Vagina (tissue), 2 donors: ENCODE data around the gene SCGB3A1. TPM values are rescaled to one million over a fixed set of nuclear protein-coding genes. Genes with fewer than 3 reads are reported as not detected.

ENCODE experiments used
- DNase-seq, 2 donors: peaks; one replicate each; pipeline ENCODE4 v3.0.0-alpha.2; 2017; ENCODE audit errors: extremely low spot score in 2 of 2
- H3K27ac ChIP-seq: fragments of 200-600 bp; sonication (generic); one replicate; pipeline ENCODE4 v1.5.1; 2019
- H3K27me3 ChIP-seq: fragments of 200-600 bp; sonication (generic); one replicate; pipeline ENCODE4 v1.5.1; 2019
- H3K36me3 ChIP-seq, 2 donors: fragments of 200-600 bp; sonication (generic); one replicate each; pipeline ENCODE4 v1.5.1; 2017 to 2019
- H3K4me1 ChIP-seq: fragments of 200-600 bp; sonication (generic); one replicate; pipeline ENCODE4 v1.5.1; 2019
- H3K4me3 ChIP-seq, 2 donors: fragments of 200-600 bp; sonication (generic); 1 replicate in 1 of 2; 2 replicates in 1 of 2; pipeline ENCODE4 v1.5.1; 2016 to 2019
- H3K9me3 ChIP-seq: fragments of 200-600 bp; sonication (generic); one replicate; pipeline ENCODE4 v1.5.1; 2019
- CTCF ChIP-seq, 3 experiments: fragments of 450-650 bp in 2 of 3; fragments of 200-600 bp in 1 of 3; sonication (generic) in 1 of 3; IDR thresholded peaks; one replicate each; pipeline ENCODE4 v1.5.1; 2017 to 2019; ENCODE audit warnings: antibody characterized with exemption in 3 of 3, mild to moderate bottlenecking in 2 of 3, moderate library complexity in 2 of 3
- POLR2A ChIP-seq, 2 donors: fragments of 450-650 bp; IDR thresholded peaks; one replicate each; pipeline ENCODE4 v1.6.1; 2017; ENCODE audit warnings: antibody characterized with exemption in 2 of 2, mild to moderate bottlenecking in 2 of 2, moderate library complexity in 2 of 2
- POLR2AphosphoS5 ChIP-seq, 2 donors: sonication (generic); formaldehyde crosslinking; IDR thresholded peaks; one replicate each; pipeline ENCODE4 v1.9.0; 2017; ENCODE audit warnings: antibody characterized with exemption in 2 of 2, mild to moderate bottlenecking in 2 of 2, low read depth in 1 of 2; ENCODE audit not compliant: insufficient read depth in 1 of 2
- intact Hi-C: fragments of 100-400 bp; cut with DNase I; formaldehyde crosslinking; loops from one replicate; pipeline ENCODE4 v1.15.1; 2023
- total RNA-seq: library from RNA; depleted of rRNA; stranded (reverse); fragments of >200 nt; gene quantifications from one replicate; pipeline ENCODE4 v1.2.3, GENCODE V29; 2016

Gene SCGB3A1
- total RNA-seq, 1 donor from 2014 or later = not detected

- TF ChIP-seq POLR2AphosphoS5 (IDR thresholded peaks at IDR 0.05; ENCODE audit: insufficient read depth in 1 of 2, low read depth in 1 of 2) = no peak
- TF ChIP-seq CTCF (IDR thresholded peaks at IDR 0.05) = no peak
- no peak for TF ChIP-seq POLR2A (IDR thresholded peaks at IDR 0.05)
- Histone ChIP-seq H3K36me3 (no peaks in the 10 kb centered on the region), H3K4me1 (no peaks in the 10 kb centered on the region), H3K27ac (no peak overlapping the region), H3K27me3 (no peaks in the 10 kb centered on the region), H3K9me3 (no peaks in the 10 kb centered on the region), H3K4me3 (no peak overlapping the region)
- DNase-seq = no peak
- intact Hi-C loops = no loop called here
Observed at GRCh38 chr5:180613188-180613813, 22.0 kb upstream of the SCGB3A1 start.

GRCh38 chr5:180612683-180613082 lies 21.4 kb upstream of the SCGB3A1 start:
- TF ChIP-seq POLR2AphosphoS5 (IDR thresholded peaks at IDR 0.05; ENCODE audit: insufficient read depth in 1 of 2, low read depth in 1 of 2) = no peak
- no peak for TF ChIP-seq POLR2A (IDR thresholded peaks at IDR 0.05)
- TF ChIP-seq CTCF (IDR thresholded peaks at IDR 0.05) = no peak
- Histone ChIP-seq H3K27me3 (no peaks in the 10 kb centered on the region), H3K4me1 (no peaks in the 10 kb centered on the region), H3K9me3 (no peaks in the 10 kb centered on the region), H3K36me3 (no peaks in the 10 kb centered on the region), H3K4me3 (no peak overlapping the region), H3K27ac (no peak overlapping the region)
- intact Hi-C loops = no loop called here
- no peak for DNase-seq

GRCh38 chr5:180611140-180611850 lies 20.0 kb upstream of the SCGB3A1 start:
- H3K4me3 ChIP-seq = no peak overlapping the region
- H3K9me3 ChIP-seq = no peaks in the 10 kb centered on the region
- H3K27me3 ChIP-seq = no peaks in the 10 kb centered on the region
- DNase-seq = no peak
- H3K4me1 ChIP-seq = no peaks in the 10 kb centered on the region
- TF ChIP-seq CTCF (IDR thresholded peaks at IDR 0.05) (no peak), POLR2A (IDR thresholded peaks at IDR 0.05) (no peak), POLR2AphosphoS5 (IDR thresholded peaks at IDR 0.05; ENCODE audit: insufficient read depth in 1 of 2, low read depth in 1 of 2) (no peak)
- no peak overlapping the region for H3K27ac ChIP-seq
- H3K36me3 ChIP-seq = no peaks in the 10 kb centered on the region
- intact Hi-C loops = no loop called here

- no peaks in the 10 kb centered on the region for H3K4me1 ChIP-seq
- H3K4me3 ChIP-seq = no peak overlapping the region
- no peak for DNase-seq
- TF ChIP-seq POLR2AphosphoS5 (IDR thresholded peaks at IDR 0.05; ENCODE audit: insufficient read depth in 1 of 2, low read depth in 1 of 2) = no peak
- no peak for TF ChIP-seq CTCF (IDR thresholded peaks at IDR 0.05)
- no peak for TF ChIP-seq POLR2A (IDR thresholded peaks at IDR 0.05)
- no peaks in the 10 kb centered on the region for H3K9me3 ChIP-seq
- no peak overlapping the region for H3K27ac ChIP-seq
- H3K27me3 ChIP-seq = no peaks in the 10 kb centered on the region
- H3K36me3 ChIP-seq = no peaks in the 10 kb centered on the region
- intact Hi-C loops = no loop called here
Observed at GRCh38 chr5:180609817-180610550, 18.7 kb upstream of the SCGB3A1 start.
